ENCODE data around the gene NEAT1. TPM values are rescaled to one million over a fixed set of nuclear protein-coding genes. Genes with fewer than 3 reads are reported as not detected.

Gene NEAT1
- total RNA-seq, 1 experiment from 2014 or later = 938 TPM

GRCh38 chr11:65416841-65417701 is 5.5 kb upstream of the NEAT1 start:
- ChIA-PET CTCF (interaction anchor here (0.6 to 1.4 kb wide), 4 partner anchors 30 to 221 kb away, joined by 3 read pairs; partner anchors contain the start of gene SIPA1), POLR2A (ENCODE audit: unreplicated experiment) (interaction anchor here (0.6 to 0.8 kb wide), 3 partner anchors 82 to 246 kb away, joined by 3 read pairs; partner anchors contain the start of gene MALAT1)
- Histone ChIP-seq H3K36me3 (ENCODE audit: low read depth) (no peaks in the 10 kb centered on the region), H3K27me3 (ENCODE audit: insufficient read depth, low read depth) (no peaks in the 10 kb centered on the region), H3K4me2 (peak overlapping the region; percentile 99), H3F3A (ENCODE audit: insufficient read depth, low read depth) (peaks cover 54% of the 10 kb centered on the region), H4K20me1 (ENCODE audit: insufficient read depth) (no peaks in the 10 kb centered on the region), H3K27ac (peak overlapping the region; percentile 100), H3K9me3 (ENCODE audit: insufficient read depth, low read depth) (no peaks in the 10 kb centered on the region), H3K79me2 (ENCODE audit: low read depth) (peaks cover 32% of the 10 kb centered on the region), H3K9me2 (ENCODE audit: insufficient read depth) (no peaks in the 10 kb centered on the region), H2AFZ (no peak overlapping the region), H3K4me3 (peak overlapping the region; percentile 32; the same call in 1 of the 2 replicates), H3K4me1 (replicated peaks; ENCODE audit: insufficient read depth) (peaks cover 57% of the 10 kb centered on the region)
- BruUV-seq (replicated peaks) = no TSS peak
- DNase-seq = peak in 1 of 2 experiments; percentile 24
- TF ChIP-seq EZH2 (IDR thresholded peaks at IDR 0.05; ENCODE audit: low read depth) = no peak
- no peak for TF ChIP-seq CTCF (conservative IDR thresholded peaks at IDR 0.05)
- intact Hi-C loops (cut with micrococcal nuclease; ENCODE audit: unreplicated experiment) = loop anchor here (1.0 to 5.0 kb wide), 3 partner anchors 52 to 140 kb away; no protein-coding TSS in a partner anchor

- CTCF ChIA-PET = interaction anchor here (0.5 to 1.7 kb wide), 4 partner anchors 48 to 197 kb away, joined by 3 to 8 read pairs (median 4); no protein-coding TSS in a partner anchor
- Histone ChIP-seq H3K9me2 (ENCODE audit: insufficient read depth) (no peaks in the 10 kb centered on the region), H3K27me3 (ENCODE audit: insufficient read depth, low read depth) (no peaks in the 10 kb centered on the region), H3F3A (ENCODE audit: insufficient read depth, low read depth) (peaks cover 54% of the 10 kb centered on the region), H3K4me1 (replicated peaks; ENCODE audit: insufficient read depth) (peaks cover 57% of the 10 kb centered on the region), H2AFZ (no peak overlapping the region), H3K27ac (peak overlapping the region; percentile 100), H3K4me2 (peak overlapping the region; percentile 99), H3K36me3 (ENCODE audit: low read depth) (no peaks in the 10 kb centered on the region), H3K9me3 (ENCODE audit: insufficient read depth, low read depth) (no peaks in the 10 kb centered on the region), H3K4me3 (peak overlapping the region; percentile 32; the same call in 1 of the 2 replicates), H4K20me1 (ENCODE audit: insufficient read depth) (peaks cover 2% of the 10 kb centered on the region), H3K79me2 (ENCODE audit: low read depth) (peaks cover 38% of the 10 kb centered on the region)
- intact Hi-C loops (cut with micrococcal nuclease; ENCODE audit: unreplicated experiment) = loop anchor here (1.0 to 5.0 kb wide), 5 partner anchors 15 to 141 kb away; no protein-coding TSS in a partner anchor
- POLR2A ChIA-PET (ENCODE audit: unreplicated experiment) = interaction anchor here (0.6 to 3.2 kb wide), 7 partner anchors 30 to 246 kb away, joined by 3 to 97 read pairs (median 5); partner anchors contain the start of gene MALAT1
- DNase-seq = peak in 1 of 2 experiments; percentile 17
- no TSS peak for BruUV-seq (replicated peaks)
- no peak for TF ChIP-seq EZH2 (IDR thresholded peaks at IDR 0.05; ENCODE audit: low read depth)
- TF ChIP-seq CTCF (conservative IDR thresholded peaks at IDR 0.05) = no peak
These were observed 4.7 kb upstream of the NEAT1 start for GRCh38 chr11:65417702-65418430.

- H3K27ac ChIP-seq = peak overlapping the region; percentile 100
- H3K9me3 ChIP-seq (ENCODE audit: insufficient read depth, low read depth) = no peaks in the 10 kb centered on the region
- peaks cover 7% of the 10 kb centered on the region for H4K20me1 ChIP-seq (ENCODE audit: insufficient read depth)
- POLR2A ChIA-PET (ENCODE audit: unreplicated experiment) = interaction anchor here (0.6 to 3.2 kb wide), 10 partner anchors 18 to 90 kb away, joined by 4 to 97 read pairs (median 6); partner anchors contain the start of gene MALAT1
- intact Hi-C loops (cut with micrococcal nuclease; ENCODE audit: unreplicated experiment) = loop anchor here (1.0 to 5.0 kb wide), 5 partner anchors 14 to 141 kb away; no protein-coding TSS in a partner anchor
- peak overlapping the region; percentile 99 for H3K4me2 ChIP-seq
- DNase-seq = no peak
- H3K9me2 ChIP-seq (ENCODE audit: insufficient read depth) = no peaks in the 10 kb centered on the region
- H2AFZ ChIP-seq = no peak overlapping the region
- H3K4me1 ChIP-seq (replicated peaks; ENCODE audit: insufficient read depth) = peaks cover 57% of the 10 kb centered on the region
- CTCF ChIA-PET = interaction anchor here (0.5 to 1.7 kb wide), 4 partner anchors 74 to 196 kb away, joined by 3 to 17 read pairs (median 6); no protein-coding TSS in a partner anchor
- peak overlapping the region; percentile 32; the same call in 1 of the 2 replicates for H3K4me3 ChIP-seq
- BruUV-seq (replicated peaks) = no TSS peak
- H3K27me3 ChIP-seq (ENCODE audit: insufficient read depth, low read depth) = no peaks in the 10 kb centered on the region
- H3K79me2 ChIP-seq (ENCODE audit: low read depth) = peaks cover 43% of the 10 kb centered on the region
- H3K36me3 ChIP-seq (ENCODE audit: low read depth) = peaks cover 4% of the 10 kb centered on the region; the same call in 1 of the 2 replicates
- peaks cover 54% of the 10 kb centered on the region for H3F3A ChIP-seq (ENCODE audit: insufficient read depth, low read depth)
- TF ChIP-seq EZH2 (IDR thresholded peaks at IDR 0.05; ENCODE audit: low read depth) = no peak
- TF ChIP-seq CTCF (conservative IDR thresholded peaks at IDR 0.05) = no peak
These were observed 4.2 kb upstream of the NEAT1 start for GRCh38 chr11:65418431-65418680.
